Testis (tissue), 3 donors: Measurements from ENCODE around the gene SLC6A6. TPM values are rescaled to one million over a fixed set of nuclear protein-coding genes. Genes with fewer than 3 reads are reported as not detected.

Experiments used
- DNase-seq: peaks from one replicate; pipeline ENCODE4 v3.0.0-alpha.2; 2019
- H3K27ac ChIP-seq, 2 donors: fragments of 200-600 bp; sonication (generic); one replicate each; pipeline ENCODE4 v1.5.1; 2019
- H3K27me3 ChIP-seq: fragments of 200-600 bp; sonication (generic); one replicate; pipeline ENCODE4 v1.5.1; 2019
- H3K36me3 ChIP-seq: fragments of 200-600 bp; sonication (generic); one replicate; pipeline ENCODE4 v1.5.1; 2017; ENCODE audit warnings: low read depth; ENCODE audit errors: missing control alignments
- H3K4me1 ChIP-seq: fragments of 200-600 bp; sonication (generic); one replicate; pipeline ENCODE4 v1.5.1; 2019
- H3K4me3 ChIP-seq, 2 donors: fragments of 200-600 bp; sonication (generic); one replicate each; pipeline ENCODE4 v1.5.1; 2017 to 2019
- H3K9me3 ChIP-seq: fragments of 200-600 bp; sonication (generic); one replicate; pipeline ENCODE4 v1.5.1; 2017
- POLR2A ChIP-seq: fragments of 450-650 bp; IDR thresholded peaks from one replicate; pipeline ENCODE4 v1.6.1; 2017; ENCODE audit warnings: antibody characterized with exemption, mild to moderate bottlenecking, moderate library complexity
- WGBS, 2 donors: methylation state at CpG; one replicate each; pipeline ENCODE4 v1.1.5; 2018; 5-methylcytosine and 5-hydroxymethylcytosine counted together
- intact Hi-C: fragments of 100-400 bp; cut with DNase I; formaldehyde crosslinking; loops from one replicate; pipeline ENCODE4 v1.15.1; 2023; ENCODE audit warnings: low total_unique reads
- polyA plus RNA-seq: library from polyadenylated mRNA; stranded (reverse); fragments of 350-450 nt; fragmentation: Illumina TruSeq; extraction: RNeasy Lipid Tissue Mini Kit (QIAGEN cat#74804); gene quantifications from one replicate; pipeline ENCODE4 v1.2.3, GENCODE V29; 2014; ENCODE audit warnings: low read depth, low replicate concordance; ENCODE audit not compliant: insufficient read depth
- total RNA-seq, 2 donors: library from RNA; depleted of rRNA; stranded (reverse); fragments of >200 nt; gene quantifications; one replicate each; pipeline ENCODE4 v1.2.3, GENCODE V29; 2016
- TF ChIP-seq, protein P1 (sequence below), 3 experiments: fragments of 450-650 bp in 2 of 3; fragments of 200-600 bp in 1 of 3; sonication (generic) in 1 of 3; IDR thresholded peaks; one replicate each; pipeline ENCODE4 v1.5.1; 2016 to 2019; ENCODE audit warnings: antibody characterized with exemption in 3 of 3, mild to moderate bottlenecking in 2 of 3, moderate library complexity in 1 of 3

SLC6A6 gene
- total and polyA plus RNA-seq, 3 donors from 2014 or later: 9.7 to 14.9 (median 13.7) TPM

DNA sequence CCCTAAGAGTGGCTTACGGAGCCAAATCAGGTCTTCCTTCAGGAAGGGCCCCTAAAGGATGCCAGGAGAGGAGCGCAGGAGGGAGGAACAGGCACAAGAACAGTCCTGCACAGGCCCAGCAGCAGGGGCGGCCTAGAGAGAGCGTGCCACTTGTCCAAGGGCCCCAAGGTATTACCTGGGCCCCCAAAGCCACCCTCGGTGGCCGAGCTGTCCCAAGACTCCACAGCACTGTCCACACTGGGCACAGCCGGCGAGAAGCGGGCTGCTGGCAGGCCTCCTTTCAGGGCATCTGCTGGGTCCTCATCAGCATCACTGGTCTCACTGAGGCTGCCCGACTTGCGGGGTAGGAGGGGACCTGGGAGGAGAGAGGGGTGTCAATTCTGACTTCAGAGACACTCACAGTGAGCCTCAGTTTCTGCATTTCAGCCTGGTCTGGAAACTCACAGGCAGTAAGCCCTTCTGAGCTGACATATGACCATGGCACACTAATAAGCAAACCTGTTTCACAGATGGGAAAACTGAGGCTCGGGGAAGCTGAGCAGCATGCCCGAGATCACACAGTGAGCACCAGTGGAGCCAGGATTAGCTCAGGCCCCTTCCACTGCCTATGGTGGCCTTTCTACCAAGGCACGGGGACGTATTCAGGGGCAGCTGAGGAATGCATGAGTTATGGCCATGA, 104.4 kb downstream of the SLC6A6 start:
- TF ChIP-seq, protein P1, sequence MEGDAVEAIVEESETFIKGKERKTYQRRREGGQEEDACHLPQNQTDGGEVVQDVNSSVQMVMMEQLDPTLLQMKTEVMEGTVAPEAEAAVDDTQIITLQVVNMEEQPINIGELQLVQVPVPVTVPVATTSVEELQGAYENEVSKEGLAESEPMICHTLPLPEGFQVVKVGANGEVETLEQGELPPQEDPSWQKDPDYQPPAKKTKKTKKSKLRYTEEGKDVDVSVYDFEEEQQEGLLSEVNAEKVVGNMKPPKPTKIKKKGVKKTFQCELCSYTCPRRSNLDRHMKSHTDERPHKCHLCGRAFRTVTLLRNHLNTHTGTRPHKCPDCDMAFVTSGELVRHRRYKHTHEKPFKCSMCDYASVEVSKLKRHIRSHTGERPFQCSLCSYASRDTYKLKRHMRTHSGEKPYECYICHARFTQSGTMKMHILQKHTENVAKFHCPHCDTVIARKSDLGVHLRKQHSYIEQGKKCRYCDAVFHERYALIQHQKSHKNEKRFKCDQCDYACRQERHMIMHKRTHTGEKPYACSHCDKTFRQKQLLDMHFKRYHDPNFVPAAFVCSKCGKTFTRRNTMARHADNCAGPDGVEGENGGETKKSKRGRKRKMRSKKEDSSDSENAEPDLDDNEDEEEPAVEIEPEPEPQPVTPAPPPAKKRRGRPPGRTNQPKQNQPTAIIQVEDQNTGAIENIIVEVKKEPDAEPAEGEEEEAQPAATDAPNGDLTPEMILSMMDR (IDR thresholded peaks at IDR 0.05): no peak
- TF ChIP-seq POLR2A: no peak
- no peaks in the 10 kb centered on the region for H3K9me3 ChIP-seq
- H3K4me3 ChIP-seq: no peak overlapping the region
- intact Hi-C loops: no loop called here
- no peak overlapping the region for H3K27ac ChIP-seq
- H3K4me1 ChIP-seq: peaks cover 4% of the 10 kb centered on the region
- no peaks in the 10 kb centered on the region for H3K27me3 ChIP-seq
- DNase-seq: no peak
- no peaks in the 10 kb centered on the region for H3K36me3 ChIP-seq
- WGBS, 2 donors: 75 to 89% methylated on average over 6 to 15 of the region's 15 CpGs

DNA sequence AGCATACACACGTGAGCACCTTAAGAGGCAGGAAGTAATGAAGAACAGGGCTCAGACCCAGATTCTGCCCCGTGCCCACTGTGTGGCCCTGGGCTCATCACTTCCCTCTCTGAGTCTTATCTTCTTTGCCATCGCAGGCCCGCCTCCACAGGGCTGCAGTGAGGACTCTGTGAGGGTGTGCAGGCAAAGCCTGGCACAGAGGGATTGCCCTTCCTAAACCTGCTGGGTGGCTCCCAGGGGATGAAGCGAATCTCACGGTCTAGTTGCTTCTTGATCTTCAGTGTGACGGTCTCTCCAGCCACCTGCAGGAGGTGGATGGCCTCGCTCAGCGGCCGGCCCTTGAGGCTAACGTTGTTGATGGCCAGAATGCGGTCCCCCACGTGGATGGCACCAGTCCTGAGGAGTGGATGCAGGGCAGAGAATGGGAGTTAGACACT, 104.9 kb downstream of the SLC6A6 start:
- no peak for DNase-seq
- no peaks in the 10 kb centered on the region for H3K27me3 ChIP-seq

DNA sequence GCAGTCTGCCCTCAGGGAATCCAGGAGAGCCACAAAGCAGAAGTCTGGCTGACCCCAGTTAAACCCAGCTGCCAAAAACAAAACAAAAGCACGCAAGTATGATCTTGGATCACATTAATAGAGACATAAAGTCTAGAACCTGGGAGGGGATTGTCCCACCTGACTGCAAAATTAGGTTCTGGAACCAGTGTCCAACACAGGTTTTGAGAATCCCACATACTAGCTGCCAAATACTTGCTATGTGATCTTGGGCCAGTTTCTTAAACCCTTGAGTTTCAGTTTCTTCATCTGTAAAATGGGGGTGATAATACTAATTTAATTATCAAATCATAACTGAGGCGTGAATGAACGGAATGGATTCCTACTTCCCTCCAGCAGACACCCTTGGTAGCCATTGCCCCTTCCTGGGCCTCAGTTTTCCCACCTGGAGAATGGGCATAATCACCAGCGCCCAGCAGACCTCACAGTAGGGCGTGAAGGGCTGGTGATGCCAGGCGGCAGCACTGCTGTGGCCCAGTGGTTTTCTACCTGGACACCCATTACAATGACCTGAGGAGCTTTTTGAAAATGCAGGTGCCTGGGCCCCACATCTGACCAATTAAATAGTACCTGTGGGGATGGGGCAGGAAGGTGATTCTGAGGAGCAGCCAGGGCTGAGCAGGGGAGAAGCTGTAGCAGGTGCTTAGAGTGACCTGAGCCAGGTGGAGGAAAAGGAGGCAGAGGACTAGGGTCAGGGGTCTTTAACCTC, 105.5 kb downstream of the SLC6A6 start:
- H3K27me3 ChIP-seq: no peaks in the 10 kb centered on the region
- intact Hi-C loops: no loop called here
- DNase-seq: no peak
- no peaks in the 10 kb centered on the region for H3K9me3 ChIP-seq
- WGBS, 2 donors: 87 to 91% methylated on average over 6 of the region's 6 CpGs
- H3K4me1 ChIP-seq: peaks cover 4% of the 10 kb centered on the region
- no peaks in the 10 kb centered on the region for H3K36me3 ChIP-seq
- H3K27ac ChIP-seq: no peak overlapping the region
- no peak for TF ChIP-seq POLR2A
- TF ChIP-seq, protein P1 (IDR thresholded peaks at IDR 0.05): no peak
- no peak overlapping the region for H3K4me3 ChIP-seq

More for the DNA sequence above, 104.9 kb downstream of the SLC6A6 start:
- intact Hi-C loops: no loop called here
- H3K9me3 ChIP-seq: no peaks in the 10 kb centered on the region
- H3K4me1 ChIP-seq: peaks cover 4% of the 10 kb centered on the region
- no peaks in the 10 kb centered on the region for H3K36me3 ChIP-seq
- WGBS, 2 donors: 77 to 83% methylated on average over 11 to 13 of the region's 13 CpGs
- no peak for TF ChIP-seq POLR2A
- TF ChIP-seq, protein P1 (IDR thresholded peaks at IDR 0.05): no peak
- no peak overlapping the region for H3K27ac ChIP-seq
- H3K4me3 ChIP-seq: no peak overlapping the region

DNA sequence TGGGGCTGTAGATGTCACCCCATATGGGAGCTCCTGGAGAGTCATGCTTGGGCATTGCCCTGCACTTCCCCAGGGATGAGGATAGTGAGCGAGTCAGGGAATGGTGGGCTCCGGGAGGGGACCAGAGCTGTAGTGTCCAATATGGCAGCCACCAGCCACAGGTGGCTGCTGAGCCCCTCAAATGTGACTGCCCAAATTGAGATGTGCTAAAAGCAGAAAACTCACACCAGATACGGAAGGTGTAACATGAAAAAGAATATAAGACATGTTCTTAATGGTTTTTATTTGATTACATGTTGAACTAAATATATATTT, 106.1 kb downstream of the SLC6A6 start:
- no peak for DNase-seq
- intact Hi-C loops: no loop called here
- no peak overlapping the region for H3K4me3 ChIP-seq
- H3K27me3 ChIP-seq: no peaks in the 10 kb centered on the region
- no peaks in the 10 kb centered on the region for H3K9me3 ChIP-seq
- no peaks in the 10 kb centered on the region for H3K36me3 ChIP-seq
- TF ChIP-seq, protein P1 (IDR thresholded peaks at IDR 0.05): no peak
- no peak for TF ChIP-seq POLR2A
- no peak overlapping the region for H3K27ac ChIP-seq
- WGBS, 2 donors: 54 to 61% methylated on average over 3 of the region's 3 CpGs
- H3K4me1 ChIP-seq: peaks cover 4% of the 10 kb centered on the region
